ENCODE measurements around the gene TPSAB1.
"Not testable (repeated sequence)": the region's sequence is repeated elsewhere in the genome, so short reads cannot be mapped to it uniquely, and the experiment has no call there.

DNA sequence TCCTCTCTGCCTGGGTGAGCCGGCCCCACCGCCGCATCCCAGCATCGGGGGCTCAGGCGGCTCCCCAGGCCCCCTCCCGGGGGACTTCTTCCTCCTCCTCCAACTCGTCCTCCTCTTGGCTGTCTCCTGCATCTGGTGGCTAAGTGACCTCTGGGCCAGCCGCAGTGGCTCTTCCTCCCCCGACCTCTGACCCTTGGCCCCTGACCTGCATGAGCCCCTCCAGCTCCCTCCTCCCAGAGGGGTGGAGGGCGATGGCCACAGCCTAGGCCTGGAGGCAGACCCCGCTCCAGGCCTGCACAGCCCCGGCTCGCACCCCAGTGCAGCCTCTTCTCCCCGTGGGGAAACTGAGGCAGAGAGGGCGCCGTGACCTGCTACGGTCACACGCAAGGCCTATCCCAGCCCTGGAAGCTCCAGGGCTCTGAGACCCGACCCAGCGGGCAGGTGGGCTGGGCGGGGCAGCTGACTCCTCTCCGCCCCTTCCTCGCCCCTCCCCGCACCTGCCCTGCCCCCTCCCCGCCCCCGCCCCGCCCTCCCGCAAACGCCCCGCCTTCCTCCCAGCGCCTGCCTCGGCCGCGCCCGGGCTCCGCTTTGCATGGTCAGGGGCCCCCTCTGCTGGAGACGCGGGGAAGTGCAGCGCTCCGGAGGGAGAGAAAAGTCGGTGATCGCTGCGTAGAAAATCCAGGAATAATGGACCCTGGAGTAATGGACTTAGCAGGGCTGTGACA is 8.7 kb downstream of the TPSAB1 start:
- TF ChIP-seq, protein P1, sequence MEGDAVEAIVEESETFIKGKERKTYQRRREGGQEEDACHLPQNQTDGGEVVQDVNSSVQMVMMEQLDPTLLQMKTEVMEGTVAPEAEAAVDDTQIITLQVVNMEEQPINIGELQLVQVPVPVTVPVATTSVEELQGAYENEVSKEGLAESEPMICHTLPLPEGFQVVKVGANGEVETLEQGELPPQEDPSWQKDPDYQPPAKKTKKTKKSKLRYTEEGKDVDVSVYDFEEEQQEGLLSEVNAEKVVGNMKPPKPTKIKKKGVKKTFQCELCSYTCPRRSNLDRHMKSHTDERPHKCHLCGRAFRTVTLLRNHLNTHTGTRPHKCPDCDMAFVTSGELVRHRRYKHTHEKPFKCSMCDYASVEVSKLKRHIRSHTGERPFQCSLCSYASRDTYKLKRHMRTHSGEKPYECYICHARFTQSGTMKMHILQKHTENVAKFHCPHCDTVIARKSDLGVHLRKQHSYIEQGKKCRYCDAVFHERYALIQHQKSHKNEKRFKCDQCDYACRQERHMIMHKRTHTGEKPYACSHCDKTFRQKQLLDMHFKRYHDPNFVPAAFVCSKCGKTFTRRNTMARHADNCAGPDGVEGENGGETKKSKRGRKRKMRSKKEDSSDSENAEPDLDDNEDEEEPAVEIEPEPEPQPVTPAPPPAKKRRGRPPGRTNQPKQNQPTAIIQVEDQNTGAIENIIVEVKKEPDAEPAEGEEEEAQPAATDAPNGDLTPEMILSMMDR (IDR thresholded peaks at IDR 0.05) = not testable (repeated sequence)
- TF ChIP-seq POLR2AphosphoS5 (IDR thresholded peaks at IDR 0.05; ENCODE audit: low read depth, low read length) = not testable (repeated sequence)
